ENCODE data around the gene HAGH. TPM values are rescaled to one million over a fixed set of nuclear protein-coding genes. Genes with fewer than 3 reads are reported as not detected.
A peak's percentile ranks its signal among the peaks of the same experiment; 100 is the strongest.

Gene HAGH
- polyA plus RNA-seq, 1 donor (not counting 4 experiments of a cell fraction or from before 2014, with no cell fraction given) = 17.7 TPM

GRCh38 chr16:1861730-1862129 lies 35.1 kb upstream of the HAGH start:
- Histone ChIP-seq H2AFZ (ENCODE audit: control insufficient read depth, low read length) (no peak overlapping the region), H3K36me3 (ENCODE audit: control insufficient read depth in 2 of 2, extremely low read depth in 1 of 2, insufficient read depth in 2 of 2, low read length in 2 of 2) (no peaks in the 10 kb centered on the region), H3K4me3 (ENCODE audit: control insufficient read depth in 2 of 3, extremely low read depth in 1 of 3, insufficient read depth in 2 of 3, low read depth in 1 of 3, low read length in 3 of 3) (no peak overlapping the region), H3K79me2 (ENCODE audit: control insufficient read depth, insufficient read depth, low read length) (no peaks in the 10 kb centered on the region), H4K20me1 (ENCODE audit: control insufficient read depth, extremely low read depth, insufficient read depth, low read length) (no peaks in the 10 kb centered on the region), H3K27me3 (ENCODE audit: control insufficient read depth, extremely low read depth, insufficient read depth, low read length) (peaks cover 23% of the 10 kb centered on the region), H3K4me2 (ENCODE audit: control insufficient read depth, extremely low read depth, insufficient read depth, low read depth, low read length) (no peak overlapping the region), H3K4me1 (ENCODE audit: control insufficient read depth, extremely low read depth, insufficient read depth, low read length) (no peaks in the 10 kb centered on the region), H3K27ac (ENCODE audit: control insufficient read depth, insufficient read depth, low read length) (no peak overlapping the region), H3K9ac (ENCODE audit: control insufficient read depth, extremely low read depth, insufficient read depth, low read length) (no peak overlapping the region), H3K9me1 (ENCODE audit: control insufficient read depth, extremely low read depth, insufficient read depth, low read length) (no peaks in the 10 kb centered on the region), H3K9me3 (ENCODE audit: control insufficient read depth, low read depth, low read length) (no peaks in the 10 kb centered on the region)
- dilution Hi-C loops (cut with MboI; ENCODE audit: extremely low pct_ligation_motif_present, low sequenced_read_pairs) = no loop called here
- no peak for FAIRE-seq
- no peak for DNase-seq (ENCODE audit: low read depth, low spot score)
- no peak for TF ChIP-seq CTCF (optimal IDR thresholded peaks at IDR 0.05 in 1 of 3, IDR thresholded peaks at IDR 0.05 in 1 of 3, conservative IDR thresholded peaks at IDR 0.05 in 1 of 3; ENCODE audit: extremely low read depth in 1 of 3, insufficient read depth in 2 of 3, low read length in 3 of 3)
- no peak for TF ChIP-seq EZH2 (IDR thresholded peaks at IDR 0.05; ENCODE audit: low read length)

GRCh38 chr16:1859650-1860049 lies 33.0 kb upstream of the HAGH start:
- no peaks in the 10 kb centered on the region for H4K20me1 ChIP-seq (ENCODE audit: control insufficient read depth, extremely low read depth, insufficient read depth, low read length)
- H3K27me3 ChIP-seq (ENCODE audit: control insufficient read depth, extremely low read depth, insufficient read depth, low read length) = peaks cover 23% of the 10 kb centered on the region
- no peaks in the 10 kb centered on the region for H3K79me2 ChIP-seq (ENCODE audit: control insufficient read depth, insufficient read depth, low read length)
- H3K4me2 ChIP-seq (ENCODE audit: control insufficient read depth, extremely low read depth, insufficient read depth, low read depth, low read length) = no peak overlapping the region
- FAIRE-seq (no peak), DNase-seq (ENCODE audit: low read depth, low spot score) (no peak)
- H3K9me1 ChIP-seq (ENCODE audit: control insufficient read depth, extremely low read depth, insufficient read depth, low read length) = no peaks in the 10 kb centered on the region
- no peak overlapping the region for H3K4me3 ChIP-seq (ENCODE audit: control insufficient read depth in 2 of 3, extremely low read depth in 1 of 3, insufficient read depth in 2 of 3, low read depth in 1 of 3, low read length in 3 of 3)
- H3K9me3 ChIP-seq (ENCODE audit: control insufficient read depth, low read depth, low read length) = no peaks in the 10 kb centered on the region
- H3K36me3 ChIP-seq (ENCODE audit: control insufficient read depth in 2 of 2, extremely low read depth in 1 of 2, insufficient read depth in 2 of 2, low read length in 2 of 2) = no peaks in the 10 kb centered on the region
- no peak overlapping the region for H3K9ac ChIP-seq (ENCODE audit: control insufficient read depth, extremely low read depth, insufficient read depth, low read length)
- TF ChIP-seq EZH2 (IDR thresholded peaks at IDR 0.05; ENCODE audit: low read length) = peak; percentile 45
- TF ChIP-seq CTCF (optimal IDR thresholded peaks at IDR 0.05 in 1 of 3, IDR thresholded peaks at IDR 0.05 in 1 of 3, conservative IDR thresholded peaks at IDR 0.05 in 1 of 3; ENCODE audit: extremely low read depth in 1 of 3, insufficient read depth in 2 of 3, low read length in 3 of 3) = no peak
- dilution Hi-C loops (cut with MboI; ENCODE audit: extremely low pct_ligation_motif_present, low sequenced_read_pairs) = no loop called here
- no peak overlapping the region for H2AFZ ChIP-seq (ENCODE audit: control insufficient read depth, low read length)
- H3K4me1 ChIP-seq (ENCODE audit: control insufficient read depth, extremely low read depth, insufficient read depth, low read length) = no peaks in the 10 kb centered on the region
- H3K27ac ChIP-seq (ENCODE audit: control insufficient read depth, insufficient read depth, low read length) = no peak overlapping the region
